Measurements from ENCODE around the gene SEBOX. TPM values are rescaled to one million over a fixed set of nuclear protein-coding genes. Genes with fewer than 3 reads are reported as not detected.

SEBOX gene
- total RNA-seq, 4 donors from 2014 or later = not detected

DNA sequence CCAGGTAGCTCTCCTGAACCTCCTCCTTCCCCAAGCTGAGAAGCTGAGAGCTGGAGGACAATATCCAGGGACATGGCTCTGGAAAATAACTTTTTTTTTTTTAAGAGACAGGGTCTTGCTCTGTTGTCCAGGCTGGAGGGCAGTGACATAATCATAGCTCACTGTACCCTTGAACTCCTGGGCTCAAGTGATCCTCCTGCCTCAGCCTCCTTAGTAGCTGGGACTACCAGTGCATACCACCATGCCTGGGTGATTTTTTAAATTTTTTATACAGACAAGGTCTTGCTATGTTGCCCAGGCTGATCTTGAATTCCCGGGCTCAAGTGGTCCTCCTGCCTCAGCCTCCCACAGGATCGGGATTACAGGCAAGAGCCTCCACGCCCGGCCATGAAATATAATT lies 34.8 kb upstream of the SEBOX start:
- in situ Hi-C loops (cut with MboI; ENCODE audit: low sequenced_read_pairs in 4 of 4) = loop anchor here in 2 of 4 donors (5.0 to 25.0 kb wide), 3 partner anchors 47 to 163 kb away; partner anchors contain the start of gene FOXN1 (in 1 of the 2)

GRCh38 chr17:28398280-28398981 lies 33.4 kb upstream of the SEBOX start:
- Histone ChIP-seq H3K9me3 (no peaks in the 10 kb centered on the region), H3K27me3 (no peaks in the 10 kb centered on the region), H3K27ac (no peak overlapping the region), H3K4me1 (no peaks in the 10 kb centered on the region), H3K36me3 (peaks cover 0 to 18% of the 10 kb centered on the region in 2 donors), H3K4me3 (no peak overlapping the region)
- ATAC-seq (no peak), DNase-seq (no peak)
- TF ChIP-seq POLR2A (IDR thresholded peaks at IDR 0.05) = no peak
- TF ChIP-seq, protein P1, sequence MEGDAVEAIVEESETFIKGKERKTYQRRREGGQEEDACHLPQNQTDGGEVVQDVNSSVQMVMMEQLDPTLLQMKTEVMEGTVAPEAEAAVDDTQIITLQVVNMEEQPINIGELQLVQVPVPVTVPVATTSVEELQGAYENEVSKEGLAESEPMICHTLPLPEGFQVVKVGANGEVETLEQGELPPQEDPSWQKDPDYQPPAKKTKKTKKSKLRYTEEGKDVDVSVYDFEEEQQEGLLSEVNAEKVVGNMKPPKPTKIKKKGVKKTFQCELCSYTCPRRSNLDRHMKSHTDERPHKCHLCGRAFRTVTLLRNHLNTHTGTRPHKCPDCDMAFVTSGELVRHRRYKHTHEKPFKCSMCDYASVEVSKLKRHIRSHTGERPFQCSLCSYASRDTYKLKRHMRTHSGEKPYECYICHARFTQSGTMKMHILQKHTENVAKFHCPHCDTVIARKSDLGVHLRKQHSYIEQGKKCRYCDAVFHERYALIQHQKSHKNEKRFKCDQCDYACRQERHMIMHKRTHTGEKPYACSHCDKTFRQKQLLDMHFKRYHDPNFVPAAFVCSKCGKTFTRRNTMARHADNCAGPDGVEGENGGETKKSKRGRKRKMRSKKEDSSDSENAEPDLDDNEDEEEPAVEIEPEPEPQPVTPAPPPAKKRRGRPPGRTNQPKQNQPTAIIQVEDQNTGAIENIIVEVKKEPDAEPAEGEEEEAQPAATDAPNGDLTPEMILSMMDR (IDR thresholded peaks at IDR 0.05 in 4 of 5, conservative IDR thresholded peaks at IDR 0.05 in 1 of 5) = no peak
- intact Hi-C loops (cut with DNase I; ENCODE audit: low total_unique reads) (no loop called here), in situ Hi-C loops (cut with MboI; ENCODE audit: low sequenced_read_pairs in 4 of 4) (loop anchor here in 1 of 4 donors (5.0 kb wide), 1 partner anchor 49 kb away; no protein-coding TSS in a partner anchor)

More for the DNA sequence above, 34.8 kb upstream of the SEBOX start:
- ATAC-seq = no peak
- Histone ChIP-seq H3K27me3 (no peaks in the 10 kb centered on the region), H3K36me3 (peaks cover 0 to 18% of the 10 kb centered on the region in 2 donors), H3K27ac (no peak overlapping the region), H3K4me1 (peaks cover under 1 to 2% of the 10 kb centered on the region in 2 donors), H3K9me3 (no peaks in the 10 kb centered on the region), H3K4me3 (no peak overlapping the region)
- intact Hi-C loops (cut with DNase I; ENCODE audit: low total_unique reads) = no loop called here
- TF ChIP-seq, protein P1 (IDR thresholded peaks at IDR 0.05 in 4 of 5, conservative IDR thresholded peaks at IDR 0.05 in 1 of 5) = no peak
- TF ChIP-seq POLR2A (IDR thresholded peaks at IDR 0.05) = no peak
- DNase-seq = no peak

- in situ Hi-C loops (cut with MboI; ENCODE audit: low sequenced_read_pairs in 4 of 4) = loop anchor here in 1 of 4 donors (5.0 kb wide), 1 partner anchor 50 kb away; no protein-coding TSS in a partner anchor
- no peak for DNase-seq
- Histone ChIP-seq H3K27me3 (no peaks in the 10 kb centered on the region), H3K4me3 (no peak overlapping the region), H3K36me3 (peaks cover 0 to 18% of the 10 kb centered on the region in 2 donors), H3K9me3 (no peaks in the 10 kb centered on the region), H3K4me1 (no peaks in the 10 kb centered on the region), H3K27ac (no peak overlapping the region)
- intact Hi-C loops (cut with DNase I; ENCODE audit: low total_unique reads) = no loop called here
- no peak for TF ChIP-seq POLR2A (IDR thresholded peaks at IDR 0.05)
- TF ChIP-seq, protein P1 (IDR thresholded peaks at IDR 0.05 in 4 of 5, conservative IDR thresholded peaks at IDR 0.05 in 1 of 5) = no peak
- no peak for ATAC-seq
Measured at GRCh38 chr17:28397687-28398279, 32.8 kb upstream of the SEBOX start.

GRCh38 chr17:28397275-28397674 lies 32.3 kb upstream of the SEBOX start:
- H3K27ac ChIP-seq = no peak overlapping the region
- no peak overlapping the region for H3K4me3 ChIP-seq
- no peaks in the 10 kb centered on the region for H3K4me1 ChIP-seq
- no peak for ATAC-seq
- in situ Hi-C loops (cut with MboI; ENCODE audit: low sequenced_read_pairs in 4 of 4) (loop anchor here in 1 of 4 donors (5.0 kb wide), 1 partner anchor 50 kb away; no protein-coding TSS in a partner anchor), intact Hi-C loops (cut with DNase I; ENCODE audit: low total_unique reads) (no loop called here)
- no peak for TF ChIP-seq POLR2A (IDR thresholded peaks at IDR 0.05)
- TF ChIP-seq, protein P1 (IDR thresholded peaks at IDR 0.05 in 4 of 5, conservative IDR thresholded peaks at IDR 0.05 in 1 of 5) = no peak
- no peaks in the 10 kb centered on the region for H3K27me3 ChIP-seq
- no peak for DNase-seq
- H3K9me3 ChIP-seq = no peaks in the 10 kb centered on the region
- H3K36me3 ChIP-seq = peaks cover 0 to 18% of the 10 kb centered on the region in 2 donors

All from gastrocnemius medialis (tissue), 4 donors.